Urothelium cell line (cell line): Measurements from ENCODE around the gene GOLGA6L25.
"Not testable (repeated sequence)": the region's sequence is repeated elsewhere in the genome, so short reads cannot be mapped to it uniquely, and the experiment has no call there.

Experiments used
- DNase-seq: peaks from one replicate; pipeline ENCODE4 v3.0.0; 2011; ENCODE audit warnings: low spot score, mixed read lengths
- FAIRE-seq: peaks from 2 replicates; lab custom pipeline; 2011; peaks lifted over from hg19 to GRCh38; lab: Jason Lieb, UNC

Gene GOLGA6L25

GRCh38 chr15:28553268-28553667 lies at the start of gene GOLGA6L25:
Gene GOLGA6L25, plus strand, starts transcription at chr15:28553568. Its CDS starts 61 bp downstream, at chr15:28553629.
- not testable (repeated sequence) for DNase-seq, FAIRE-seq

- not testable (repeated sequence) for FAIRE-seq, DNase-seq
These were observed 45.0 kb upstream of the GOLGA6L25 start for GRCh38 chr15:28508217-28508889.

GRCh38 chr15:28514128-28514527 lies 39.2 kb upstream of the GOLGA6L25 start:
- FAIRE-seq = not testable (repeated sequence)

GRCh38 chr15:28515208-28515607 lies 38.2 kb upstream of the GOLGA6L25 start:
- FAIRE-seq, DNase-seq: not testable (repeated sequence)

More at GRCh38 chr15:28514128-28514527, 39.2 kb upstream of the GOLGA6L25 start:
- not testable (repeated sequence) for DNase-seq

GRCh38 chr15:28532954-28533353 lies 20.4 kb upstream of the GOLGA6L25 start, which contains the start of gene GOLGA8G:
Gene GOLGA8G, minus strand, starts transcription at chr15:28532971. Its CDS starts 62 bp downstream, at chr15:28532909.
- FAIRE-seq, DNase-seq: not testable (repeated sequence)

GRCh38 chr15:28573351-28573750 lies 20.0 kb downstream of the GOLGA6L25 start:
- DNase-seq, FAIRE-seq: not testable (repeated sequence)

- FAIRE-seq, DNase-seq: not testable (repeated sequence)
These were observed 35.7 kb downstream of the GOLGA6L25 start for GRCh38 chr15:28588977-28589606.

- FAIRE-seq, DNase-seq: not testable (repeated sequence)
These were observed 36.4 kb downstream of the GOLGA6L25 start for GRCh38 chr15:28589769-28590168.

GRCh38 chr15:28592395-28592794 lies 39.0 kb downstream of the GOLGA6L25 start:
- not testable (repeated sequence) for FAIRE-seq

GRCh38 chr15:28593424-28594129 lies 40.2 kb downstream of the GOLGA6L25 start:
- DNase-seq, FAIRE-seq: not testable (repeated sequence)

More at GRCh38 chr15:28592395-28592794, 39.0 kb downstream of the GOLGA6L25 start:
- not testable (repeated sequence) for DNase-seq

GRCh38 chr15:28597471-28597870 lies 44.1 kb downstream of the GOLGA6L25 start:
- FAIRE-seq = not testable (repeated sequence)

GRCh38 chr15:28598209-28598608 lies 44.8 kb downstream of the GOLGA6L25 start:
- FAIRE-seq, DNase-seq: not testable (repeated sequence)

More at GRCh38 chr15:28597471-28597870, 44.1 kb downstream of the GOLGA6L25 start:
- not testable (repeated sequence) for DNase-seq

GRCh38 chr15:28602152-28602551 lies 48.8 kb downstream of the GOLGA6L25 start:
- not testable (repeated sequence) for DNase-seq, FAIRE-seq
